Epithelial cell of esophagus (primary cell): ENCODE measurements around the gene UGT2B17.
"Not testable (repeated sequence)": the region's sequence is repeated elsewhere in the genome, so short reads cannot be mapped to it uniquely, and the experiment has no call there.

Source experiments
- DNase-seq: peaks from one replicate; pipeline ENCODE4 v3.0.0; 2010; ENCODE audit warnings: low read depth
- H3K4me3 ChIP-seq: 2 replicates; pipeline ENCODE4 v1.5.1; 2011; ENCODE audit warnings: mild to moderate bottlenecking, low read length, control low read depth
- CTCF ChIP-seq: IDR thresholded peaks from 2 replicates; pipeline ENCODE4 v1.5.1; 2011; ENCODE audit warnings: low read depth, mild to moderate bottlenecking, low read length, control low read depth, inconsistent platforms; ENCODE audit not compliant: insufficient read depth; ENCODE audit errors: missing control alignments

Gene UGT2B17

GRCh38 chr4:68569036-68569435 lies 7.1 kb downstream of the UGT2B17 start:
- H3K4me3 ChIP-seq, result not testable (repeated sequence)
- DNase-seq, result peak; percentile 6
- TF ChIP-seq CTCF, result peak; percentile 10

- not testable (repeated sequence) for H3K4me3 ChIP-seq, DNase-seq
Observed at GRCh38 chr4:68568535-68568934, 7.6 kb downstream of the UGT2B17 start.

- H3K4me3 ChIP-seq, DNase-seq: not testable (repeated sequence)
Observed at GRCh38 chr4:68566364-68566763, 9.8 kb downstream of the UGT2B17 start.

GRCh38 chr4:68565082-68565481 lies 11.0 kb downstream of the UGT2B17 start:
- DNase-seq, result peak; percentile 29
- H3K4me3 ChIP-seq, result not testable (repeated sequence)

- H3K4me3 ChIP-seq, DNase-seq: not testable (repeated sequence)
Observed at GRCh38 chr4:68560364-68561070, 15.6 kb downstream of the UGT2B17 start.

GRCh38 chr4:68553830-68554229 lies 22.3 kb downstream of the UGT2B17 start:
- not testable (repeated sequence) for DNase-seq, H3K4me3 ChIP-seq

- not testable (repeated sequence) for H3K4me3 ChIP-seq, DNase-seq
Observed at GRCh38 chr4:68552818-68553811, 23.0 kb downstream of the UGT2B17 start.

GRCh38 chr4:68542742-68543141 lies 33.4 kb downstream of the UGT2B17 start:
- H3K4me3 ChIP-seq, DNase-seq: not testable (repeated sequence)

GRCh38 chr4:68536375-68536774 lies 39.7 kb downstream of the UGT2B17 start:
- TF ChIP-seq CTCF, result no peak
- no peak overlapping the region for H3K4me3 ChIP-seq
- no peak for DNase-seq

- DNase-seq, result no peak
Observed at GRCh38 chr4:68535974-68536373, 40.1 kb downstream of the UGT2B17 start.

GRCh38 chr4:68522232-68522631 lies 53.9 kb downstream of the UGT2B17 start:
- H3K4me3 ChIP-seq, DNase-seq: not testable (repeated sequence)

More at GRCh38 chr4:68535974-68536373, 40.1 kb downstream of the UGT2B17 start:
- no peak for TF ChIP-seq CTCF
- no peak overlapping the region for H3K4me3 ChIP-seq
